NCI-H446 (cell line): ENCODE results near the gene MAGEB10.
"Not testable (repeated sequence)": the region's sequence is repeated elsewhere in the genome, so short reads cannot be mapped to it uniquely, and the experiment has no call there.

Source experiments
- DNase-seq, 2 experiments: peaks; one replicate each; lab custom pipeline; 2025; lab: John Stamatoyannopoulos, UW

MAGEB10 gene

GRCh38 chrX:27807690-27808089 is at the start of gene MAGEB10:
MAGEB10 (plus strand) TSS chrX:27807990; CDS start chrX:27821307, 13,317 bp downstream.
- DNase-seq: no peak

GRCh38 chrX:27765718-27766117 is 42.1 kb upstream of the MAGEB10 start:
- no peak for DNase-seq

DNA sequence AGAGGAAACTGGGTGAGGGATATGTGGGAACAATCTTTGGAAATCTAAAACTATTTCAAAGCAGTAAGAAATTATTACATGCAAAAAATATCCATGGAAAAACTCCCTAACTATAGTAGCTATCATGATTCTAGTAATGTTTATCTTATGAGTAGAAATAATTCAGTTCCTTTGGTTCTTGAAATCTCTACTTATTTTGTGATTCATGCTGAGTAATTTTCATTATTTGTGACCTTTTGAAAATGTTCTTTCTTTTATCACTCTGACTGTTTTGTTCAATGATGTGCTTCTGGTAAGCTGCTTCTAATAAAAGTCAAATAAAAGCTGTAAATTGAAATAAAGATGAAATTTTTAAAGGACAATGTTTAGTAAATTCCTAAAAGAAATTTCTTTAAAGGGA is 40.4 kb upstream of the MAGEB10 start:
- DNase-seq: no peak

- DNase-seq: no peak
These were observed 31.8 kb upstream of the MAGEB10 start for GRCh38 chrX:27775984-27776383.

GRCh38 chrX:27796640-27797257 is 11.0 kb upstream of the MAGEB10 start:
- no peak for DNase-seq

DNA sequence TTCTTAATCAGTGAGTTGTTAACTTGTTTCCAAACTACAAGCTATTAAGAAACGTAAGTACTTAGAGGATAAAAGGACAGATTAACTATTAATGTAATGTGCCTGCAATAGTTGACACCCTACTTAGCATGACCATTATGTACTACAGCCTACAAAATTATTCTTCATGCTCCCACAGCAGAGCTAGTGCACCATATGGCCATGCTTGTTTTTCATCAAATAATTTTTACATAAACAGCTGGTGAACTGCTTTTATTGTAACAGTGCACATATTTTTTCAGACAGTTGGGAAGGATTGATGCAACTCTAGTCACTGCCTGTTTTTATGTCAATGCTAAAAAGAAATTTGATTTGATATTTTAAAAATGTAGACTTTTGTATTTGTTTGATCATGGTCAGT is 10.2 kb upstream of the MAGEB10 start:
- no peak for DNase-seq

GRCh38 chrX:27808226-27808625 is 436 bp downstream of the MAGEB10 start:
- DNase-seq: no peak

- not testable (repeated sequence) for DNase-seq
These were observed 1.4 kb downstream of the MAGEB10 start for GRCh38 chrX:27808991-27809859.

- DNase-seq: no peak
These were observed 7.4 kb downstream of the MAGEB10 start for GRCh38 chrX:27815209-27815608.

DNA sequence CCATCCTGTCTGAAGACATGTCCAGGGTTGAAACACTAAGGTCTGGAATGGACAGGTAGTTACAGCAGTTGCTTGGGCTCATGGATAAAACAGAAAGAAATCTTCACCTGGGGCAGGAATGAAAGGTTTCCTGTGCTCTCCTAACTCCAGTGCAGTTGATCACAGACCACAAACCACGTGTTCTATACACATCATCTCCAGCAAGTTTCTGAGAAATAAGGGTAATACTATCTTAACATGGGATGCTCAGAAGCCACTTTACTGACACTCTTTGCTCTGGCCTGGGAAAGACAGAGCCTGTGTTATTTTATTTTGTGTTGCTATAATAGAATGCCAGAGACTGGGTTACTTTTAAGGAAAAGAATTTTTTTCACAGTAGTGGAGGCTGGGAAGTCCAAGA is 16.0 kb downstream of the MAGEB10 start:
- DNase-seq: no peak

- no peak for DNase-seq
These were observed 30.4 kb downstream of the MAGEB10 start for GRCh38 chrX:27838185-27838584.

GRCh38 chrX:27840881-27841280 is 33.1 kb downstream of the MAGEB10 start:
- no peak for DNase-seq

GRCh38 chrX:27842859-27843258 is 35.1 kb downstream of the MAGEB10 start:
- no peak for DNase-seq

- DNase-seq: no peak
These were observed 52.5 kb downstream of the MAGEB10 start for GRCh38 chrX:27860337-27860736.

DNA sequence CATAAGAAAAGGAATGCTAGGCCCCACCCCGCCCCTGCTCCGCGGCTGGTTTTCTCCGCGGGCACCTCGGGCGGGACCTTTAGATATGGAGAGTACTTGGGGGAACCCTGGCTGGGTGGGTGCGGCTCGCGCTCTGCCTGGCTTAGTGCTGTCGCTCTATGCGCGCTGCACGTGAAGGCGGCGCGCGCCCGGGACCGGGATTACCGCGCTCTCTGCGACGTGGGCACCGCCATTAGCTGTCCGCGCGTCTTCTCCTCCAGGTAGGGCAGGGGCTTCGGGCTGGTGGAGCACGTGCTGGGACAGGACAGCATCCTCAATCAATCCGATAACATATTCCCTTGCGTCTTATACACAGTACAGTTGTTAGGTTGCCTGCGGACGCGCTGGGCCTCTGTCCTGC is 56.0 kb downstream of the MAGEB10 start:
- DNase-seq: no peak
